ENCODE data around the gene TNFRSF8. TPM values are rescaled to one million over a fixed set of nuclear protein-coding genes. Genes with fewer than 3 reads are reported as not detected.

Gene TNFRSF8
- total RNA-seq, 1 experiment from 2014 or later, result not detected

DNA sequence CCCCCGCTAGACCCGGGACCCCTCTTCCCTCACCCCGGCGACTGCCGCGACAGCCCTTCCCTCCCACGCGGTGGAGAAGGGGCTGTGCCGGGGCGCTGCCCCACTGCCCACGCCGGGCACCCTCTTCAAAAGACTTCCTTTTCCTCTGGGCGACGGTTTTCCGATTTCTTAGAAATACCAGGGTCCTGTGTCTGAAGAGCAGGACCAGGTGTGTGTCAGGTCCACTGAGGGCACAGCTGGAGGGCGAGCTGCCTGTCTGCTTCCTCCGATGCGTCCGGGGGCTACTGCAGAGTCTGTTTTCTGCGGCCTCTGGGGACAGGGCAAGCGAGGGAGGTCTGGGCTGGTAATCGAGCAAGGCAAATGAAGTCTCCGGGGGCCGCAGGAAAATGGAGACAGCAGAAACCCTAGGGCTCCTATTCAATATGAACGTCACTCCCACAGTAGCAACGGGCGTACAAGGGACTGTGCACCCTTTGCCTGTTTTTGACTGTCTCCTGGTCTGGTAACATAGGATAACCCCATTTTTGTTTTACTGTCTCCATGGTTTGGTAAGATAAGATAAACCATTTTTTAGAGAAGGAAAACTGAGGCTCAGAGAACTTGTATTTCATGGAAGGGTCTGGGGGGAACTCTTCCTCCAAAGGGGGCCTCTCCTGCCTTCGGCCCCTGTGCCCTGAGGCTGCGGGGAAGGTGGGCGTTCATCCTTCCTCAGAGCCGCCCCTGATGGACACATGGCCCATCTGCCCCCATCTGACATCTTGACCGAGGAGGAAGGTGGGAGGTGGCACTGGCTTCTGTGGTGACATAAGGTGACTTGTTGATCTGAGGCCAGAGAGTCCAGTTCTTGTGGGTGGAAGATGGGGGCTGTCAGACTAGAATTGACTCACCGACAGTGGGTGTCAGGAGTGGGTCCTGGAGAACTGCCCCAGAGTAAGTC is 104.7 kb downstream of the TNFRSF8 start:
- no peak overlapping the region for H3K27ac ChIP-seq
- H3K36me3 ChIP-seq, result no peaks in the 10 kb centered on the region
- no peak for DNase-seq (ENCODE audit: low read depth in 1 of 2, low spot score in 2 of 2)
- no peaks in the 10 kb centered on the region for H3K9me3 ChIP-seq (replicated peaks)
- H3K4me1 ChIP-seq (replicated peaks), result peaks cover 10% of the 10 kb centered on the region
- H3K4me3 ChIP-seq, result peak overlapping the region; percentile 56
- H3K27me3 ChIP-seq (replicated peaks), result peaks cover 14% of the 10 kb centered on the region

DNA sequence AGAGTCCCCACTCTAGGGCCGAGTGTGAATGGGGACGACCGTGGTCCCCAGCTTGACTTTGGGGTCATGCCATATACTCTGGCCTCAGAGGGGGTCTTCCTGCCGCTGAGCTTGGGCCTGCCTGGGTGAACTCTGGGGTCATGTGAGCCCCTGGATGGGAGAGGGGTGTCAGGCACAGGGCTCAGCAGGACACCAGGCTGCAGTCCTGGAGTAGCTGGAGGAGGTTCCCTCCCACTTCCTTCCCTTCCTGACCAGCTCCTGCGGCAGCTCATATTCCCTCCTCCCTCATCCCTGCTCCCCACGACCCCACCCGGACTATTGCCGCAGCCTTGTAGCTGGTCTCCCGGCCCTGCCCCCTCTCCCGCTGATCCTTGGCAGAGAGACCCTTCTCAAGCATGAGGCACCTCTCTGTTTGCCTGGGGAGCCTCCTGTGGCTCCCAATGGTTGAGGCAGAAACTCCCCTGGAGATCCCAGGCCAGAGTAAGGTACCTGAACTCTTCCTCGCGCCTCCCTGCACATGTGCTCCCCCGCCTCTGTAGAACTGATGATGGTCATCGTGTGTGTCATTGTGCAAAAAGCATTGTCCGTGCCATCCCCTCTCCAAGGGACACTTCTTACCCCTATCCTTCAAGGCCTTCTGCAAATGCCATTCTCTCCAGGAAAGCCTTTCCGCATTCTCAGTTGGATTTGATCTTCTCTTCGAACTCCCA is 105.5 kb downstream of the TNFRSF8 start:
- no peaks in the 10 kb centered on the region for H3K36me3 ChIP-seq
- H3K9me3 ChIP-seq (replicated peaks), result no peaks in the 10 kb centered on the region
- H3K27ac ChIP-seq, result no peak overlapping the region
- DNase-seq (ENCODE audit: low read depth in 1 of 2, low spot score in 2 of 2), result no peak
- H3K4me3 ChIP-seq, result no peak overlapping the region
- H3K27me3 ChIP-seq (replicated peaks), result peaks cover 14% of the 10 kb centered on the region
- H3K4me1 ChIP-seq (replicated peaks), result peaks cover 10% of the 10 kb centered on the region

DNA sequence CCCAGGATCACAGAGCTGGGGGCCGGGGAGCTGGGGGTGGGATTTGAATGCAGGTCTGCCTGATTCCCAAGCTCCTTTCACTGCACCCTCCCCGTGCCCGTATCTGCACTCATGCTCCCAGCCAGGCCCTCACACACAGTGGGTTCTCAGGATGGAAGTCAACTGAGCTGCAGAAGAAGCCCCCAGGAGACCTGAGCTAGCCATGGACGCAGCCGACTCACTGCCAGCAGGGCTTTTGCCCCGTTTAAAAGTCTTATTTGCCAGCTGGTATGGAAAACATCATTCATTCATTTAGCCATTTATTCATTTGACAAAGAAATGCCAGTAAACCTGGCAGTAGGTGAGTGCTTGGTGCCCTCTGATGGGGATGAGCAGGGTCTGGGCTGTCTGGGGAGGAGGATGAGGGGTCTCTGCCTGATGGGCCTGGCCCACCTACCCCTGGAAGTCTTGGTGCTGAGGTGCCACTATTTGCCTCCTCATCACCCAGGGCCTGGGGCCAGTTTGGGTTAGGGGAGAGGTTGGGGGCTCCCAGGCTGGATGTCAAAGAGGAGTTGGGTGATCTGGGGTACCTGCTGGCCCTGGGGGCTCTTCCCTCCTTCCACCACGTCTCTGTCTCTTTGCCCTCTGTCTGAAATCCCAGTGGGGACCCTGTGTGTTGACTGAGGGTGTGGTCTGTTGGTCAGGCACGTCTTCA is 106.5 kb downstream of the TNFRSF8 start:
- Histone ChIP-seq H3K27me3 (replicated peaks) (peaks cover 14% of the 10 kb centered on the region), H3K36me3 (no peaks in the 10 kb centered on the region), H3K9me3 (replicated peaks) (no peaks in the 10 kb centered on the region), H3K4me3 (no peak overlapping the region), H3K27ac (no peak overlapping the region), H3K4me1 (replicated peaks) (peaks cover 10% of the 10 kb centered on the region)
- no peak for DNase-seq (ENCODE audit: low read depth in 1 of 2, low spot score in 2 of 2)

DNA sequence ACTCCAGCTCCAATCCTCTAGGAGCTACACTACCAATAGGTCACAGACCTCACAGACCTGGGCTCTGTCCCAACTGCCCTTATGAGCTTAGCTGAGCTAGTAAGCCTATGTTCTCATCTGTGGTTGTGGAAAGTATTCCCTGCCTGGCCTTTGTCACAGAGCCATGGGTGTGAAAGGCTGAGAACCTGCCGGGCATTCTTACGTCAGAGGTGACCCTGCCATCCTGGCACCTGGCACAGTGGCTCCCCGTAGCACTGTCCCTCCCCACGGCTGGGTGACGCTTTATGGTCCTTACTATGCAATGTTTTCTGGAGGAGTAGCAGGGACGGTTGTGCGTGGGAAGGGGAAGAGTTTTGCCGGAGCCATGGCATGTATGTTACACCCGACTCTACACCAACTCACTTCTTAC is 107.2 kb downstream of the TNFRSF8 start:
- Histone ChIP-seq H3K9me3 (replicated peaks) (no peaks in the 10 kb centered on the region), H3K27me3 (replicated peaks) (peaks cover 14% of the 10 kb centered on the region), H3K36me3 (no peaks in the 10 kb centered on the region), H3K4me1 (replicated peaks) (peaks cover 10% of the 10 kb centered on the region), H3K4me3 (no peak overlapping the region), H3K27ac (no peak overlapping the region)
- no peak for DNase-seq (ENCODE audit: low read depth in 1 of 2, low spot score in 2 of 2)

- H3K9me3 ChIP-seq (replicated peaks), result no peaks in the 10 kb centered on the region
- DNase-seq (ENCODE audit: low read depth in 1 of 2, low spot score in 2 of 2), result no peak
- H3K4me1 ChIP-seq (replicated peaks), result peaks cover 10% of the 10 kb centered on the region
- peaks cover 14% of the 10 kb centered on the region for H3K27me3 ChIP-seq (replicated peaks)
- H3K36me3 ChIP-seq, result no peaks in the 10 kb centered on the region
- H3K4me3 ChIP-seq, result no peak overlapping the region
- H3K27ac ChIP-seq, result no peak overlapping the region
Observed at GRCh38 chr1:12171206-12172041, 108.3 kb downstream of the TNFRSF8 start.

DNA sequence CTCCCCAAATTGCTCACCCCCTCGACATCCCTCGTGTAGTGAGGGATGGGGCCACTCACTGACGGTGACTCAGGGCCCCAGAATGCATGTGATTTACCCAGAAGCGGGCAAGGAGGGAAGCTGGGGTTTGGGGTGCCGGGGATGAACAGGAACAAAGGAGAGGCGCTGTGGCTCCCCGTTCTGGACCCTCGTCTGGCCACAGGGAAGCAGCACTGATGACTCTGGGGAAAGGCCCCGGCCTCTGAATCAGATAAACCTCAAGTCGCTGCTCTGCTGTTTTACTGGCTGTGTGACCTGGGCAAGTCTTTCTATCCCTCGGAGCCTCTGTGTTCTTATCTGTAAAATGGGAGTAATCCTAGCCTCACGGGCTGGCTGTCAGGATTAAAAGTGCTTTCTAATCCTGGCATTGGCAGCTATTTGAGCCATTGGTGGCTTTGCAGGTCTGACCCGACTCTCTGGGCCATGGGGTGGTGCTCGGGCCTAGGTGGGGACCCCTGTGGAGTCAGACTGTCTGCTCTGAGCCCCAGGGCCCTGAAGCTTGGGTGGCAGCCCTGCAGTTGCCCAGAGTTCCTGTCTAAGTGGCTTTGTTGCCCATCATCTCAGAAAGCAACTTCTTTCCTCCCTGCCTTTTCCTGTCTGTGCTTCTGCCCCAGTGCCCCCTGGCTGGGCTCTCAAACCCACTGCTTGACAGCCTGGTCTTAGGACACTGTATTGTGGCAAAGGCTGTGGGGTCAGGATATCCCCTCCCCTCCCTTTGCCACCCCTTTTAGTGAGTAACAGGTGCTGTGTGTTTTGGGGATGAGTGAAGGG is 109.1 kb downstream of the TNFRSF8 start:
- Histone ChIP-seq H3K27me3 (replicated peaks) (peaks cover 6% of the 10 kb centered on the region), H3K9me3 (replicated peaks) (no peaks in the 10 kb centered on the region), H3K4me1 (replicated peaks) (peaks cover 2% of the 10 kb centered on the region), H3K36me3 (no peaks in the 10 kb centered on the region), H3K4me3 (no peak overlapping the region), H3K27ac (no peak overlapping the region)
- DNase-seq (ENCODE audit: low read depth in 1 of 2, low spot score in 2 of 2), result no peak

GRCh38 chr1:12173041-12173509 is 110.0 kb downstream of the TNFRSF8 start:
- H3K36me3 ChIP-seq, result no peaks in the 10 kb centered on the region
- peaks cover 3% of the 10 kb centered on the region for H3K4me1 ChIP-seq (replicated peaks)
- H3K27ac ChIP-seq, result no peak overlapping the region
- H3K9me3 ChIP-seq (replicated peaks), result no peaks in the 10 kb centered on the region
- DNase-seq (ENCODE audit: low read depth in 1 of 2, low spot score in 2 of 2), result no peak
- H3K4me3 ChIP-seq, result no peak overlapping the region
- no peaks in the 10 kb centered on the region for H3K27me3 ChIP-seq (replicated peaks)

DNA sequence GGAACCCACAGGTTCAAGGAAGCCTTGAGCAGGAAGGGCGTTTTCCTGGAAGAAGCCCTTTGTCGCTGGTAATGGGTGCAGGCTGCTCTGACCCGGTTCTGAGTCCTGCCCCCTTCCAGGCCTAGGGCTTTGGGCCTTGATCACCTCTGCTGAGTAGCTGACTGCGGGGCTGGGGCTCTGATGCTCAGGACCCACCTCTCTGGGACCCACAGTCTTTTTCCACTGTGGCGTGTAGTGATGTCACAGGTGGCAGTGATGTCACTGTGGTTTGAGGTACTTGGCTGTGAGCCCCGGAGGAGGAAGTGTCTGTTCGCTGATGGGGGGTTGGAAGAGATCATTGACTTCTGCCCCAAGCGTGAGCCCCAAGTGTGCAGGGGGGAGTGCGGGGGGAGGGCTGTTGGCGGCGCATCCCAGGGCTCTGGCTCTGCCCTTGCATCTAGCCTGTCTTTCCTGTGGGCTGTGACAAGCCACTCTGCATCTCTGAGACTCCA is 110.6 kb downstream of the TNFRSF8 start:
- Histone ChIP-seq H3K4me1 (replicated peaks) (peaks cover 9% of the 10 kb centered on the region), H3K4me3 (no peak overlapping the region), H3K27ac (no peak overlapping the region), H3K36me3 (no peaks in the 10 kb centered on the region), H3K27me3 (replicated peaks) (no peaks in the 10 kb centered on the region), H3K9me3 (replicated peaks) (no peaks in the 10 kb centered on the region)
- no peak for DNase-seq (ENCODE audit: low read depth in 1 of 2, low spot score in 2 of 2)

DNA sequence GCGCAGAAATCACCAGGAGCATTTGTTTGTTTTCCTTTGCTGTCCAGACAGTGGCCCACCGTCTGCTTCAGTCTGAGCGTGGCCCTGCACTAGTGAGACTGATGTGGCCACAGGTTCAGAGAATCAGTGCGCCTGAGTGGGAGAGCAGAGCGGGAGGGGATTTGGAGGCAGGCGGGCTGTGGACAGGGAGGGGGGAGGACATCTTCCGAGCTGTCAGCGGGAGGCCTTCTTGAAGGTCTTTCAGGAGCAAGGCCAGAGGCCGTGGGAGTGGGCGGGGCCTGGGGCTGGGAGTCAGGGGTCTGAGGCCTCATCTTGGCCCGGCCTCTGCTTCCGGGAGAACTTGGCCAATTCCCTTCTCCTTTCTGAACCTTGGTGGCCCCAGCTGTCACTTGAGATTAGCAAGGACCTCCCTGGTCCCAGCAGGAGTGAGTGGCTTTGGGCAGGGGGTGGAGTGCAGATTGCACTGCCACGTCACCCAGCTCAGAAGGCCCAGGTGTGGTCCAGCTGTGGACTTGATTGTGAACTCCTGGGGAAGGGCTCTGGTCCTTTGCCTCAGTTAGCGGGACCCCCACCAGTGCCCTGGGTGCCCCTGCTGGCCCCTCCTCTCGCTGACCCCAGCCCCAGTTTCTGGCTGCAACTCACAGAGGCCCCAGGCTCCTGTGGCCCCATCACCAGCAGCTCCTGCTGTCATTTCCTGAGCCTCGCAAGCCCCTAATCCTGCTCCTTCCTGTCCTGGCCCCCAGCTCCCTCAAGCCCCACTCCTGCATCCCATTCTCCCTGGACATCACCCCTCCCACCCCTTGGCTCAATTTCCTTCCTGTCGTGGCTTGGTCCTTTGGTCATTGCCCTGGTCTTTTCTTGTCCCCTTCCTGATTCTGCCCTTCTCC is 112.1 kb downstream of the TNFRSF8 start:
- no peak overlapping the region for H3K27ac ChIP-seq
- H3K9me3 ChIP-seq (replicated peaks), result no peaks in the 10 kb centered on the region
- no peaks in the 10 kb centered on the region for H3K36me3 ChIP-seq
- peaks cover 16% of the 10 kb centered on the region for H3K4me1 ChIP-seq (replicated peaks)
- no peak overlapping the region for H3K4me3 ChIP-seq
- H3K27me3 ChIP-seq (replicated peaks), result no peaks in the 10 kb centered on the region
- no peak for DNase-seq (ENCODE audit: low read depth in 1 of 2, low spot score in 2 of 2)

- no peak overlapping the region for H3K27ac ChIP-seq
Observed at GRCh38 chr1:12176298-12177118, 113.4 kb downstream of the TNFRSF8 start.

More at GRCh38 chr1:12176298-12177118, 113.4 kb downstream of the TNFRSF8 start:
- no peaks in the 10 kb centered on the region for H3K27me3 ChIP-seq (replicated peaks)
- H3K4me3 ChIP-seq, result no peak overlapping the region
- no peaks in the 10 kb centered on the region for H3K36me3 ChIP-seq
- no peaks in the 10 kb centered on the region for H3K9me3 ChIP-seq (replicated peaks)
- peaks cover 16% of the 10 kb centered on the region for H3K4me1 ChIP-seq (replicated peaks)
- DNase-seq (ENCODE audit: low read depth in 1 of 2, low spot score in 2 of 2), result no peak
